LHCN-M2 (cell line): ENCODE results near the gene DPT. TPM values are rescaled to one million over a fixed set of nuclear protein-coding genes. Genes with fewer than 3 reads are reported as not detected.
"Not testable (repeated sequence)": the region's sequence is repeated elsewhere in the genome, so short reads cannot be mapped to it uniquely, and the experiment has no call there.

Experiments
- DNase-seq: peaks from one replicate; pipeline ENCODE4 v3.0.0-alpha.2; 2012; ENCODE audit warnings: low read depth
- polyA plus RNA-seq: library from polyadenylated mRNA; unstranded; fragments of >200 nt; gene quantifications from one replicate; pipeline ENCODE4 v1.2.1, GENCODE V29; 2012; ENCODE audit warnings: missing spikeins
- total RNA-seq: library from RNA; depleted of rRNA; stranded (reverse); fragments of >200 nt; gene quantifications from 2 replicates; pipeline ENCODE4 v1.2.3, GENCODE V29; 2014; rRNA removed

The DPT gene
- not detected in 2 replicates for total RNA-seq
- polyA plus RNA-seq: not detected

DNA sequence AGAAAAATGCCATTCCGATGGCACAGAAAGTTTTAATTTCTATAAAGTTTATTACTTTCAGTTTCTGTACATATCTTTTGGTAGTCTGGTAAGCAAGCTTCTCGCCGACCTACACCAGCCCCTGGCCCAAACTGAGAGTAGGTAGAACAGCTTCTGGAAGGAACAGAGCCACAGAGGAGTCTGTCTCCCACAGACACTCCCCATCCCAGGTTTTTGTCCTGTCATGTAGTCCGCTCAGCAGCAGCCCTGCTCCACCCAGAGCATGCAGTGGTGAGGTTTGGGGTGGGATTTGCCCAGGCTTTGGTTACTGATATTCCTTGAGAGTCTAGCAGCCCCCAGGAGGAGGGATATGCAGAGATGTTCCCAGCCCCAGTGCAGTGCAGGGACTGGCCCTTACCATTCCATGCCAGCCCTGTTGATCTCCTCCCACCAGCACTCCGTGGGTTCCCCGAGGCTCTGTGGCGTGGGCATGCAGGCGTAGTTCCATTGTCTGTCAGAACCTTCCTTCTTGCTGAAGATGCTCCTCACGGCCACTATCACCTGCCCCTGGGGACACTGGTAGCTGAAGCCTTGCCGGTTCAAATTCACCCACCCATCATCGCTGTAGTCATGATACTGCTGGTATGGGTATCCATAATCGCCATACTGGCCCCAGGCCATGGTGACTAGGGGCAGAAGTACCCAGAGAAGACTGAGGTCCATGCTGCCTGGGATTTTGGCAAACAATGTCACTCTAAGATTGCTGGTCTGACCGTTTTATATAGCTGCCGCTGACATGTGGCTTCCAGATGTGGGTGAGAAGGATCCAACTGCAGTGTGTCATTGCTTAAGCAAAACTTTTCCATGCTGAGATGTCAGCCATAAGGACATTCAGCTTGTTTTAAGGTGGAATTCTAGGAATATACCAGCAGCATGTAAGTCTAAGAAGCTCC lies at the start of gene DPT:
DPT (minus strand) TSS at position 734 of the 932 bp plus-strand sequence; CDS start at position 702, 32 bp downstream.
- DNase-seq: no peak

DNA sequence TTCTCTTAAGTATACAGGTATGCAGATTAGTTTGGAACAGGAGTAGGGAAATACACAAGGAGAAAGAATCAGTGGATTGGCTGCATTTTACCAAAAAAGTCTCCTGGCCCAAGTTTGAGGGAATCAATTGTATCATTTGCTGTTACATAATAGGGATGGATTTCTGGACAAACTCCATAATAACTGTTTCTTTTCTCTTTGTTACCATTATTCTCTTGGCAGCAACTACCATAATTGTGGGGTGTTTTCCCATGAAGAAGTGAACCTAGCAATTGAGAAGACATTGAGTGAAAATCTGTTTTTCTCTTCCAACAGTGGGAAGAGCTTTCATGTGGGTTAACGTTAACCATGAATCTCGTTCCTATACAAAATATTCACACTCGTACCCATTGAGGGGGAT lies 46.4 kb upstream of the DPT start:
- DNase-seq: no peak

DNA sequence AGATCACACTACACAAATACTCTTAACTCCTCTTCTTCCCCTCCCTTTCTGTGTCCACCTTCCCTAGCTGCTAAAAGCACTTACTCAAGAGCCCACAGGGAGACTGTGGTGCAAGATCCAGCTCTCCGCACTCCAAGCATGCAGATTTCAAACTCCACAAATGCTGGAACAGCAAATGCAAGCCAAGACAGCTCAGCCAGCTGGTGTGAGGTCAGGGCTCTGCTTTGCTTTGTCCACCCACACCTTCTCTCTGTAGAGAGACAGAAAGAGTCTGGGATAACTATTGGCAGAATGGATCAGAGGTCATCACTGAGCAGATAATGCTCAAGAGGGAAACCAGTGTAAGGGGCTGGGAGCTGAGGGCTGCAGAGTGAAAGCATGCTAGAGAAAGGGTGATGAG lies 45.2 kb upstream of the DPT start:
- no peak for DNase-seq

DNA sequence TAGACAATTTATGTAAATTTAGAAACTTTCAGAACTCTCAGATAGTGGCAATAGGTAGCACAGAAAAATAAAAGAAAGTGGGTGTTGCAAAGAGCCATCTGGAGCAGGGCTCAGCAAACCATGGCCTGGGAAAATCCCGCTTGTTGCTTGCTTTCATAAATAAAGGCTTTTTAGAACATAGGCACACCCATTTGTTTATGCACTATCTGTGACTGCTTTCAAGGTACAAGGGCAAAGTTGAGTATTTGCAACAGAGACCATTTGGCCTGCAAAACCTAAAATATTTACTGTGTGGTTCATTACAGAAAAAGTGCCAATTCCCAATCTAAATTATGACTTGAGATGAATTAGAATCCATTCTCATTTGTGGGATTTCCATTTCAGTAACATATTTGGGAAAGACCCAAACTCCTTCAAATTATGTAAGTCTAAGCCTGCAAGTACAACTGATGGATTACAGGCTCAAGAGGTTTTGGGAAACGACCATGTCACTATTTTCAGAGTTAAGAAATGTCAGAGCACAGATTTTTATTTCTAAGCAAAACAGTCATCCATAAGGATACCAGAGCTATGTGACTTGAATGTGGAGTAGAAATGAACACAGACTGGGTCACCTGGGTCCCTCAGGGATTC lies 43.5 kb upstream of the DPT start:
- no peak for DNase-seq

DNA sequence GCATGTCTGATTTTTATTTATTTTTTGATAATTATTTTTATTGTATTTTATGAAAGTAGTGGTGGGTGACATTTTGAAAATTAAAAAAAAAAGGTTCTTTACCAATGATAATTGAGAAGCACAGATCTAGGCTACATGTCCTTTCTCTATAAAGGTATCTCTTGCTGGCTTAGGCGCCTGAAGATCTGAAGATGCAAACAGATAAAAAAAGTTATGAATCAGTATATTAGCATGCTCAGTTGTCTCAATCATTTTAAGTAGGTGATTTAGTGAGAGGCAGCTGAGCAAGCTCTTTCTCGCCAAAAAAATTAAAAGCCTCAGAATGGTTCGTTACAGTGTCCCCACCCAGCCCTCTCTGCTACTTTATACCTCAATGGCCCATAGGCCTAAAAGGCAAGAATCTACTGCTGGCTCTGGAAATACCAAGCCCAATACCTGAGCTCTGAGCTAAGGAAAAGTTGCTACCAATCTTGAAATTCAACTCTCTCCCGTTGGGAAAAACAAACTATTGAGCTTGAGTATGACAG lies 42.2 kb upstream of the DPT start:
- peak; percentile 6 for DNase-seq

DNA sequence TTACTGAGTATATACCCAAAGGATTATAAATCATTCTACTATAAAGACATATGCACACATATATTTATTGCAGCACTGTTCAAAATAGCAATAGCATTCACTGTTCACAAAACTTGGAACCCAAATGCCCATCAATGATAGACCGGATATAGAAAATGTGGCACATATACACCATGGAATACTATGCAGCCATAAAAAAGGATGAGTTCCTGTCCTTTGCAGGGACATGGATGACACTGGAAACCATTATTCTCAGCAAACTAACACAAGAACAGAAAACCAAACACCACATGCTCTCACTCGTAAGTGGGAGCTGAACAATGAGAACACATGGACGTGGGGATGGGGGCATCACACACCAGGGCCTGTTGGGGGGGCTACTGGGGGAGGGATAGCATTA lies 40.9 kb upstream of the DPT start:
- not testable (repeated sequence) for DNase-seq

DNA sequence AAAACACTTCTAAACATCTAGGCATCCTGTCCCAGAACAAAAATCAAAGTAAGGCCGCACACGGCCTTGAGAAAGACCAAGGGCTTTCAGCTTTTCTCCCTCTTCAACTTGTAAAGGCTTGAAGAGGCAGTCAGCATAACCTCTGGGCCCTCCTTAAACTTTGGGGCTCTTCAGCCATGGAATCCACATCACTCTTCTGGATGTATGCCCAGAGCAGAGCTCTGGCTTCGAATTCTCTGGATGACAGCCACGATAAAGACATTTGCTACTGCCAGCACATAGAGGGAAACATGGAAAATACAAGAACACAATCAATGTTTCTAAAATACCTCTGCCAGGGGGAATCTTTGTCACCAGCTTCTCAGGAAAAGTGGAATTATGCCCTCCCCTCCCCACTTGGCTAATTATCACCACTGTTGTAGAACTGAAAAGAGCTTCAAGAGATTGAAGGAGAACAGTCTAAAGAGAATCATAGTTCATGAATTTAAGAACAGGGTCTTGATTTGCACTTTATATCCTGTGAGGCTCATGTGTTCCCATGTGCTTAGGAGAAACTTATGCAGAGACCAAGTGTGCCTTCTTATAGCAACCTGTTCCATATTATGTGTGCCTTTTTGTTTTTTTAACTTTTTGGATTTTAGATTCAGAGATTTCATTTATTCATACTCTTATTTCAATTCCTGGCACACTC lies 39.0 kb upstream of the DPT start:
- no peak for DNase-seq

- no peak for DNase-seq
These were observed 37.6 kb upstream of the DPT start for GRCh38 chr1:168766568-168766967.

DNA sequence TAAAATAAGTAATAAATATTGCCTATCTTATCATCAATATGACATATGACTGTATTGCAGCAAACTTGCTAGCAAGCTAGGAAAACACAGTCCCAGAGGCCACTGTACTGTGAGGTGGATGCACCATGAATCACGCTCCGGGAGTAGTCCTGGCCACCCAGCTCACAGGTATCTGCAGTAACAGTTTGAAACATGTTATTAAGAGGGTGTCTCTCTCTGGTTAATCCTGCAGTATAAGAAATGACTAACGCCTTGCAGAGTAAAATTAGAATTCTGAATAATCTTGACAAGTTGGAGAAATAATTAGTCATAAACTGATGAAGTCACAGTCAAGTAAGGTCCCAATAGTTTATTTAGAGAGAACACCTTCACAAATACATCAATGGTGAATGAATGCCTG lies 34.0 kb upstream of the DPT start:
- DNase-seq: no peak

- no peak for DNase-seq
These were observed 33.5 kb upstream of the DPT start for GRCh38 chr1:168762473-168762872.

DNA sequence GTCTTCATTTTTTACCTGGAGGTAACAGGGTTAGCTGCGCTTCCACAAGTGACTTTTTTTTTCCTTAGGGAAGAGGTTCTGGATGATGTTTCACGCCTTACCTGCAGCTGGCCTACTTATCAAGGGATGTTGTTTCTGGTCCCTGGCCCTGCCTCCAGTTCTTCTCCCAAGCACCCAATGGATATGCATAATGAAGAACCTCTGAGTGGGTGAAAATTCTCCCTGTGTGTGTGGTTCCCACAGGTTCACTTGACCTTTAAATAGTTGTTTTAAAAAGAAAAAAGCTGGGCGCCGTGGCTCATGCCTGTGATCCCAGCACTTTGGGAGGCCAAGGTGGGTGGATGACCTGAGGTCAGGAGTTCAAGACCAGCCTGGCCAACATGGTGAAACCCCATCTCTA lies 31.8 kb upstream of the DPT start:
- DNase-seq: no peak

DNA sequence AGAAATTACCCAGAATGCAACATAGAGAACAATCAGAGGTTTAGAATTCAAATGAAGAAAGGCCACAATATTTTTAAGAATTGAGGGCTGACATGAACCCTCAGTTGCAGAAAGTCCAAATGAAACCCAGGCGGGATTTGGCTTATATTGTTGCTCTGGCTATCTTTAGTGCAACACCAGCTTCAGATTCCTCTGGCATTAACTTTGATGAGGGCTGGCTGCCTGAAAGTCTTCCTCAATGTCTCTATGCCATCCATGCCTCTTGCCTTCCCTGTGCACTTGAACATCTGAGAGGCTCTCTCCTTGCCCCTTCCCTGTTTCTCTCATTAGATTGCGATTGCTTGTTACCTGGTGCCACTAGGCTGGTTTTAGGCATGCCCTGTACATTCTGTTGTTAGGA lies 31.2 kb upstream of the DPT start:
- no peak for DNase-seq

GRCh38 chr1:168759077-168759476 lies 30.1 kb upstream of the DPT start:
- no peak for DNase-seq

GRCh38 chr1:168758503-168758902 lies 29.5 kb upstream of the DPT start:
- no peak for DNase-seq

- no peak for DNase-seq
These were observed 26.9 kb upstream of the DPT start for GRCh38 chr1:168755800-168756418.

- DNase-seq: no peak
These were observed 23.3 kb upstream of the DPT start for GRCh38 chr1:168752171-168752832.

DNA sequence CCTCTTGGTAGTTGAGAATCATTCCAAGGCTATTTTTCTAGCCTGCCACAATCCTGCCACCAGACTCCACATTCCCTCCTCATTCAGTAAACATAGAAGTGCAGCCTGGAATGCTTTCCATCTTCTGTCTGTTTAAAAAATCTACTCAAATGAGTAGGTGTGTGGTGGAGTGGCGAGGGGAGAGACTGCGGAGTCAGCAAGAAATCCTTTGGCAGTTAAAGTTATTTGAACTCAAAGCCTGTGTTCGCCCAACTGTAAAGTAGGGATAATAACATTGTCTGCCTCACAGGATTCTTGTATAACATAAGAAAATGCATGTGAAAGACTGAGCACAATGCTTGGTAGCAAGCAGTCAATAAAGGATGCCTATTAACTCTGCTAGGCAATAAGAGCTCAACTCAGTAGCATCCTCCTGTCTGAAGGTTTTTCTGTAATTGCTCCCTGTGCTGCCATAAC lies 22.2 kb upstream of the DPT start:
- DNase-seq: no peak

DNA sequence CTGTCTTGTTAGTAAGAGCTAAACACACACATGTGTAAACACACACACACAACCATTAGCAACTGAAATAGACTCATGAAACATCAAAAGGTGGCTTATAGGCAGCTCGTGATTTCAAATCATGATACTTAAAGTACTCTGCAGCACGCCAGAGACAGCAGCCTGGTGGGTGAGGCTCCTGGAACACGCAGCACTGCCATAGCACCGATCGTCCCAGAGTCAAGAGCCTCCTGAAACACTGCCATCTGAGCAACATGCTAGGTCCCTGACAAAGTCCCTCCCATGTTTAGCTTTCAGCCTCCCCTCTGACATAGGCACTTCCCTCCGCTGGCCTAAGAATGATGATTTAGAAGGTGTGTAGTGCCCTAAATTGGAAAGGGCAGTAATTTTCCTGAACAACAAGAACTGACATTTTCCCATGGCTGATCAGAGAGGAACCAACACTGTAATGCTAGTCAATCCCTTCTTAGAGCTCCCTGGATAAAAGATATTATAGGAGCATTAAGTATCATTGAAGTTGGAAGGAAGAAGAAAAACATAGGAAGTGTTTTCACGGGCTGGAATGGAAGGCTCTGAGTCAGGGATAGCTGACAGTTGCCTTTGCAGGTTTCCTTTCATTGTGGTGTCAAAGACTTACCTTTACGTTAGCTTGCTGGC lies 14.1 kb upstream of the DPT start:
- no peak for DNase-seq

GRCh38 chr1:168742386-168742785 lies 13.4 kb upstream of the DPT start:
- no peak for DNase-seq

GRCh38 chr1:168739908-168740307 lies 10.9 kb upstream of the DPT start:
- no peak for DNase-seq
